Measurements from ENCODE around the gene RAB11FIP3.

RAB11FIP3 gene

DNA sequence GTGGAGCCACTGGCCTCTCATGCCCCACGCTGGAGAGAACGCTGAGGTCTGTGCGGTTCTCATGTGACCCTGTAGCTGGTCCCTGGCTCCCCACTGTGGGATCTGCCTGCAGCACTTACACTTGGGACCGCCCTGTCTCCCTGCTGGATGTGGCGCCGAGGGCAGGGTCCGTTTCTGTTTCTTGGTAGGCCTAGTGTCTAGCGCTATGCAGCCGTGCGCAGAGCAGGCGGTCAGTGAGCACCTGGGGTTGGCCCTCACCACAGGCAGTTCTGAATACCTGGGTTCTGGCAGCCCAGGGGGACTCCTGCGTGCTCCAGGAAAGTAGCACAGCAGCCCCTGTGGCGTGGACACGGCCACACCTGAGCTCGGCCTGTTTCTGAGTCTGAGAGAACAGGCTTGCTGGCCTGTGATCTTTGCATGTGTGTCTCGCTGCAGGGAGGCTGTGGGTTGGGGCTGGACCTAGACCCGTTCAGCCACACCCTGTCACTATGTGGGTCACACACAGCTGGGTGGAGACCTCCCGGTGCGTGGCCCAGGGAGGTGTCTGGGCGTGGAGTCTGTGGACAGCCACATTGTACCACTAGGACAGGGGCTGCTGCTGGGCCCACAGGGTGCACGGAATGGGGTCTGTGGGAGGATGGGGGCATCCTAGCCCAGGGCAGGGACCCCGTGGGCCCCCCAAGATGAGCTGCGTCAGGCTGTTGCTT is 104.8 kb downstream of the RAB11FIP3 start:
- DNase-seq (ENCODE audit: low spot score), result no peak
- CTCF ChIA-PET, result interaction anchor here (1.5 kb wide), 1 partner anchor 25 kb away, joined by 4 read pairs; no protein-coding TSS in a partner anchor
- POLR2A ChIA-PET (ENCODE audit: low non-redundant PET), result no interaction called here
- peak overlapping the region; percentile 96 for H3K27ac ChIP-seq
- TF ChIP-seq, protein P1, sequence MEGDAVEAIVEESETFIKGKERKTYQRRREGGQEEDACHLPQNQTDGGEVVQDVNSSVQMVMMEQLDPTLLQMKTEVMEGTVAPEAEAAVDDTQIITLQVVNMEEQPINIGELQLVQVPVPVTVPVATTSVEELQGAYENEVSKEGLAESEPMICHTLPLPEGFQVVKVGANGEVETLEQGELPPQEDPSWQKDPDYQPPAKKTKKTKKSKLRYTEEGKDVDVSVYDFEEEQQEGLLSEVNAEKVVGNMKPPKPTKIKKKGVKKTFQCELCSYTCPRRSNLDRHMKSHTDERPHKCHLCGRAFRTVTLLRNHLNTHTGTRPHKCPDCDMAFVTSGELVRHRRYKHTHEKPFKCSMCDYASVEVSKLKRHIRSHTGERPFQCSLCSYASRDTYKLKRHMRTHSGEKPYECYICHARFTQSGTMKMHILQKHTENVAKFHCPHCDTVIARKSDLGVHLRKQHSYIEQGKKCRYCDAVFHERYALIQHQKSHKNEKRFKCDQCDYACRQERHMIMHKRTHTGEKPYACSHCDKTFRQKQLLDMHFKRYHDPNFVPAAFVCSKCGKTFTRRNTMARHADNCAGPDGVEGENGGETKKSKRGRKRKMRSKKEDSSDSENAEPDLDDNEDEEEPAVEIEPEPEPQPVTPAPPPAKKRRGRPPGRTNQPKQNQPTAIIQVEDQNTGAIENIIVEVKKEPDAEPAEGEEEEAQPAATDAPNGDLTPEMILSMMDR (conservative IDR thresholded peaks at IDR 0.05; ENCODE audit: low read depth), result no peak

DNA sequence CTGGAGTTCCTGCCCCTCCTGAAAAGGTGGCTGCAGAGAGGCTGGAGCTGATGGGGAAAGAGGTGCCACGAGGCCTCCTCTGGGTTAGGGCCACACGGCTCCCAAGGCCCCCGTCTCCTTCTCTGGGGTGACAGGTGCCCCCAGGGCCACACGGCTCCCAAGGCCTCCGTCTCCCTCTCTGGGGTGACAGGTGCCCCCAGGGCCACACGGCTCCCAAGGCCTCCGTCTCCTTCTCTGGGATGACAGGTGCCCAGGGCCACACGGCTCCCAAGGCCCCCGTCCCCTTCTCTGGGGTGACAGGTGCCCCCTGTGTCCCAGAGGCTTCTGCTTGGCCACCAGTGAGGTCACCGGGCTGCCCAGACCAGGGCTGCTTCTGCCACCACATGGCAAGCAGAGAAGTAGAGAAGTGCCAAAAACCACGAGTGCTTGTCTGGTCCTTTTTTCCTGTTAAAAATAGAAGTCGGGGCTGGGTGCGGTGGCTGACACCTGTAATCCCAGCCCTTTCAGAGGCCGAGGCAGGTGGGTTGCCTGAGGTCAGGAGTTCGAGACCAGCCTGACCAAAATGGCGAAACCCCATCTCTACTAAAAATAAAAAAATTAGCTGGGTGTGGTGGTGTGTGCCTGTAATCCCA is 106.2 kb downstream of the RAB11FIP3 start:
- TF ChIP-seq, protein P1 (conservative IDR thresholded peaks at IDR 0.05; ENCODE audit: low read depth), result no peak
- CTCF ChIA-PET, result interaction anchor here (0.7 to 1.5 kb wide), 3 partner anchors 7 to 118 kb away, joined by 3 to 4 read pairs (median 3); no protein-coding TSS in a partner anchor
- POLR2A ChIA-PET (ENCODE audit: low non-redundant PET), result no interaction called here
- H3K27ac ChIP-seq, result peak overlapping the region; percentile 96; the same call in 1 of the 2 replicates
- no peak for DNase-seq (ENCODE audit: low spot score)

DNA sequence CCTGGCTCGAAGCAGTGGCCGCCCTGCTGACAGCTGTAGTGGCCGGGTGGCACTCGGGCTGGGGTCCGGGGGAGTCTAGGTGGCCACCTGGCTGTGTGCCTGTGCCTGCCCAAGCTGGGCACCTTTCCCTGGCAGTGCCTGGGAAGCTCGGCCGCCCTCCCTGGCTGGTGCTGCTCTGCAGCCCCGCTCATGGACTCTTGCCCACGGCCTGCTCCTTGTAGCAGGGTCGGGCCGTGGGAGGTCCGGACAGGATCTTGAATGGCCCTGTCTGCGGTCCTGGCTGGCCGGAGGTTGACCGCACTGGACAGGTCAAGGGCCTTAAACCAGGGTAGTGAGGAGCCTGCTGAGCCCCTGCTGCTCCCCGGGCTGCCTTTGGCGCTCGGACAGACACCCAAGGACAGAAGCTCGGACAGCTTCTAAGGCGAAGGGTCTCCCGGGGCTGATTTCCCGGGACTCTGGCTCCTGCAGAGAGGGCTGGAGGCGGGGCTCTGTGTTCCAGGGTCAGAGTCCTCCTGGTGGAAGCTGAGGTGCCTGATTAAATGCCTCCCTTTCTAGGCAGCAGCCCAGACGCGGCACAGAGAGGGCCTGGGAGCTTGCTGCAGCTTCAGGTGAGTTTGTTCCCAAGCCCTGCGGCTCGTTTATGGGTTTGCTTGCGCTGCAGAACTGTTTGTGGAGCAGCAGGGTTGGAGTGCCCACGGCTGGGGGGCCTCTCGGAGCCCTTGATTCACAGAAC is 108.1 kb downstream of the RAB11FIP3 start:
- TF ChIP-seq, protein P1 (conservative IDR thresholded peaks at IDR 0.05; ENCODE audit: low read depth), result no peak
- no peak for DNase-seq (ENCODE audit: low spot score)
- ChIA-PET POLR2A (ENCODE audit: low non-redundant PET) (no interaction called here), CTCF (interaction anchor here (0.5 to 0.6 kb wide), 2 partner anchors 38 to 107 kb away, joined by 3 read pairs; no protein-coding TSS in a partner anchor)
- H3K27ac ChIP-seq, result peak overlapping the region; percentile 96

DNA sequence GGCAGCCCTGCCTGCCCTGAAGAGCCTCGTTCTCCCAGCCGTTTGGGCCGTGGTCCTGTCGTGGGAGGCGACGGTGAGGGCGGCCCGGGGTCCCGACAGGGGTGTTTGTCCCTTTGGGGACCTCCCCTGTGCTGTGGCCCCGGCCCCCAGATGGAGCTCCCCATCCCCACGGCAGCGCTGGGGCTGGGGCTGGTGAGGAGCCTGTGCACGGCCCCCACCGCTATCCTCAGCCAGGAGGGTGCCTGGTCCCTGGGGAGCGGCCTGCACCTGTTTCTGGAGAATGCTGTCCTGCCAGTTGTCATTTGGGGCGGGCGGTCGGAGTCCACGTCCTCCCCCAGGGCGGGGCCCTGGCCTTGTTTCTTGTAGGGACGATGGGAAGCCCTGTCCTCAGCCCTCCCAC is 108.7 kb downstream of the RAB11FIP3 start:
- ChIA-PET POLR2A (ENCODE audit: low non-redundant PET) (no interaction called here), CTCF (interaction anchor here (0.5 to 0.6 kb wide), 3 partner anchors 77 to 358 kb away, joined by 3 to 4 read pairs (median 3); no protein-coding TSS in a partner anchor)
- TF ChIP-seq, protein P1 (conservative IDR thresholded peaks at IDR 0.05; ENCODE audit: low read depth), result no peak
- DNase-seq (ENCODE audit: low spot score), result no peak
- peak overlapping the region; percentile 96 for H3K27ac ChIP-seq

DNA sequence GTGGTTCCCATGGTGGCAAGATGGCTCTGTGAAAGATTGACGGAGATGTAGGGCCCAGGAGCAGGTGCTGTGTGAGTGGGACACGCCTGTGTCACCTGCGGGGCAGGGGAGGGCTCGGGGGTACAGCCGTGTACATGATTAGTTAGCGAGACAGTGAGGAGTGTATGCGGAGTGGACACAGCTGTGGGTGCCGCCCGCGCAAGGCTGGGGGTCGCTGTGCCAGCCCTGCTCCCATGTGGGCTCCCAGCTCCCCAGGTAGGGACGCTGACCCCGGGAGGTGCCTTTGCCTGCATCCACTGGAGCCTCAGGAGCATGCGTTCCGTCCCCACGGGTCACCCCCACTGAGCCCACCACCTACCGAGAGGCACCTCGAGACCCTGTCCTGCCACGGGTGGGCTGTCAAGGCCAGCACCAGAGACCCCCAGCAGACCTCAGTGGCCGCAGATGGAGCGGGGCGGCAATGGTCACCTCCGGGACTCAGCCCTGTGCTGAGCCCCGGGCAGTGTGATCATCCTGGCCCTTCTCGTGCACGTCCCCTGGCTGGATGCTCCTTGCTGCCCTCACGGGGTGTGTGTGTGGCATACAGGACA is 109.5 kb downstream of the RAB11FIP3 start:
- TF ChIP-seq, protein P1 (conservative IDR thresholded peaks at IDR 0.05; ENCODE audit: low read depth), result no peak
- no peak for DNase-seq (ENCODE audit: low spot score)
- CTCF ChIA-PET, result interaction anchor here (0.5 to 0.6 kb wide), 2 partner anchors 359 to 983 kb away, joined by 3 read pairs; no protein-coding TSS in a partner anchor
- peak overlapping the region; percentile 96 for H3K27ac ChIP-seq
- POLR2A ChIA-PET (ENCODE audit: low non-redundant PET), result no interaction called here
